Measurements from ENCODE around the gene FMN1.

The FMN1 gene

GRCh38 chr15:33190539-33190938, 4.0 kb downstream of the FMN1 start:
- Histone ChIP-seq H3K4me1 (ENCODE audit: control insufficient read depth, low read length) (peaks cover 14% of the 10 kb centered on the region), H3K9me2 (replicated peaks; ENCODE audit: control insufficient read depth, low read length) (no peaks in the 10 kb centered on the region), H3F3A (ENCODE audit: control insufficient read depth, insufficient read depth) (no peaks in the 10 kb centered on the region), H3K9me3 (ENCODE audit: control insufficient read depth, insufficient read depth, low read length) (no peaks in the 10 kb centered on the region), H3K4me2 (ENCODE audit: low read length) (no peak overlapping the region), H4K20me1 (ENCODE audit: control insufficient read depth, insufficient read depth, low read depth, low read length) (no peaks in the 10 kb centered on the region), H3K36me3 (ENCODE audit: control insufficient read depth, low read length) (no peaks in the 10 kb centered on the region), H3K4me3 (ENCODE audit: low read length) (no peak overlapping the region), H3K79me2 (ENCODE audit: control insufficient read depth, low read length) (no peaks in the 10 kb centered on the region), H3K27ac (ENCODE audit: low read depth, low read length) (no peak overlapping the region), H3K27me3 (ENCODE audit: control insufficient read depth, low read length) (no peaks in the 10 kb centered on the region)
- no peak for TF ChIP-seq EZH2phosphoT487 (IDR thresholded peaks at IDR 0.05; ENCODE audit: borderline replicate concordance, low read length)
- no peak for TF ChIP-seq CTCF (IDR thresholded peaks at IDR 0.05; ENCODE audit: low read depth, low read length, poor library complexity, severe bottlenecking)

GRCh38 chr15:33188641-33189257, 5.8 kb downstream of the FMN1 start:
- Histone ChIP-seq H3K4me2 (ENCODE audit: low read length) (peak overlapping the region; percentile 42), H3K79me2 (ENCODE audit: control insufficient read depth, low read length) (no peaks in the 10 kb centered on the region), H3F3A (ENCODE audit: control insufficient read depth, insufficient read depth) (no peaks in the 10 kb centered on the region), H3K27ac (ENCODE audit: low read depth, low read length) (no peak overlapping the region; the same call in 1 of the 2 replicates), H3K27me3 (ENCODE audit: control insufficient read depth, low read length) (no peaks in the 10 kb centered on the region), H3K36me3 (ENCODE audit: control insufficient read depth, low read length) (no peaks in the 10 kb centered on the region), H3K4me1 (ENCODE audit: control insufficient read depth, low read length) (peaks cover 14% of the 10 kb centered on the region), H4K20me1 (ENCODE audit: control insufficient read depth, insufficient read depth, low read depth, low read length) (no peaks in the 10 kb centered on the region), H3K9me3 (ENCODE audit: control insufficient read depth, insufficient read depth, low read length) (no peaks in the 10 kb centered on the region), H3K4me3 (ENCODE audit: low read length) (peak overlapping the region; percentile 34; the same call in 1 of the 2 replicates), H3K9me2 (replicated peaks; ENCODE audit: control insufficient read depth, low read length) (no peaks in the 10 kb centered on the region)
- TF ChIP-seq EZH2phosphoT487 (IDR thresholded peaks at IDR 0.05; ENCODE audit: borderline replicate concordance, low read length) (no peak), CTCF (IDR thresholded peaks at IDR 0.05; ENCODE audit: low read depth, low read length, poor library complexity, severe bottlenecking) (no peak)

- TF ChIP-seq CTCF (IDR thresholded peaks at IDR 0.05; ENCODE audit: low read depth, low read length, poor library complexity, severe bottlenecking) = no peak
- TF ChIP-seq EZH2phosphoT487 (IDR thresholded peaks at IDR 0.05; ENCODE audit: borderline replicate concordance, low read length) = no peak
- Histone ChIP-seq H3K79me2 (ENCODE audit: control insufficient read depth, low read length) (no peaks in the 10 kb centered on the region), H3K4me1 (ENCODE audit: control insufficient read depth, low read length) (peaks cover 14% of the 10 kb centered on the region), H3K27me3 (ENCODE audit: control insufficient read depth, low read length) (no peaks in the 10 kb centered on the region), H3K36me3 (ENCODE audit: control insufficient read depth, low read length) (no peaks in the 10 kb centered on the region), H3F3A (ENCODE audit: control insufficient read depth, insufficient read depth) (no peaks in the 10 kb centered on the region), H3K4me2 (ENCODE audit: low read length) (peak overlapping the region; percentile 42), H3K9me2 (replicated peaks; ENCODE audit: control insufficient read depth, low read length) (no peaks in the 10 kb centered on the region), H4K20me1 (ENCODE audit: control insufficient read depth, insufficient read depth, low read depth, low read length) (no peaks in the 10 kb centered on the region), H3K27ac (ENCODE audit: low read depth, low read length) (no peak overlapping the region), H3K4me3 (ENCODE audit: low read length) (peak overlapping the region; percentile 34; the same call in 1 of the 2 replicates), H3K9me3 (ENCODE audit: control insufficient read depth, insufficient read depth, low read length) (no peaks in the 10 kb centered on the region)
Observed at GRCh38 chr15:33188159-33188558, 6.4 kb downstream of the FMN1 start.

Data from DOHH2 (cell line).